Loucy (cell line): ENCODE data around the gene PIEZO1.

ENCODE experiments used
- CTCF ChIP-seq: fragments of 200-600 bp; sonication (generic); conservative IDR thresholded peaks from 2 replicates; pipeline ENCODE4 v1.5.1; 2014; ENCODE audit warnings: mild to moderate bottlenecking, antibody characterized with exemption, low read length
- EZH2phosphoT487 ChIP-seq: fragments of 200-600 bp; IDR thresholded peaks from 2 replicates; pipeline ENCODE4 v1.6.1; 2018; ENCODE audit warnings: antibody characterized with exemption, mild to moderate bottlenecking, moderate library complexity, borderline replicate concordance

DNA sequence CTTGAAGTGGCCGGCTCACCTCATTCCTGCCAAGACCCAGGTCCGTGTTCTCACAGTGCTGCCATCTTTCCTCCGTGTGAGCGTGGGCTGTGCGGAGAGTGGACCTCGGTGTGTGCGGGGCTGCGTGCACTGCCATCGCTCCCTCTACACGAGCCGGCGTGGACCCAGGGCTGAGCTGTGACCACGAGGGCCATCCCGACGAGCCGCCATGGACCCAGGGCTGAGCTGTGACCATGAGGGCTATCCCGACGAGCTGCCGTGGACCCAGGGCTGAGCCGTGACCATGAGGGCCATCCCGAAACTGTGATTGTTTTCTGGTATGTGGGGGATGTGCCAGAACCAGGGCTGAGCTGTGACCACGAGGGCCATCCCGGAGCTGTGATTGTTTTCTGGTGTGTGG is 113.2 kb downstream of the PIEZO1 start:
- no peak for TF ChIP-seq CTCF
- TF ChIP-seq EZH2phosphoT487: no peak
